Measurements from ENCODE around the gene SLC28A1. TPM values are rescaled to one million over a fixed set of nuclear protein-coding genes. Genes with fewer than 3 reads are reported as not detected.

SLC28A1 gene
- total and polyA plus RNA-seq, 2 experiments from 2014 or later = 2.5 to 3.0 TPM

- DNase-seq (ENCODE audit: low spot score) = no peak
- Histone ChIP-seq H3K4me2 (no peak overlapping the region), H3K27ac (no peak overlapping the region), H4K20me1 (ENCODE audit: insufficient read depth, poor library complexity, severe bottlenecking) (no peaks in the 10 kb centered on the region), H3K27me3 (no peaks in the 10 kb centered on the region), H3K4me3 (no peak overlapping the region), H2AFZ (no peak overlapping the region), H3K79me2 (no peaks in the 10 kb centered on the region), H3K36me3 (replicated peaks; ENCODE audit: insufficient read depth, low read depth) (no peaks in the 10 kb centered on the region), H3K9me3 (ENCODE audit: low read depth) (no peaks in the 10 kb centered on the region), H3K9me2 (replicated peaks; ENCODE audit: insufficient read depth) (no peaks in the 10 kb centered on the region), H3K4me1 (ENCODE audit: insufficient read depth) (no peaks in the 10 kb centered on the region)
- 85% methylated on average over 3 of the region's 3 CpGs for WGBS (ENCODE audit: low lambda C conversion rate, missing lambda C conversion rate)
- TF ChIP-seq, protein P1, sequence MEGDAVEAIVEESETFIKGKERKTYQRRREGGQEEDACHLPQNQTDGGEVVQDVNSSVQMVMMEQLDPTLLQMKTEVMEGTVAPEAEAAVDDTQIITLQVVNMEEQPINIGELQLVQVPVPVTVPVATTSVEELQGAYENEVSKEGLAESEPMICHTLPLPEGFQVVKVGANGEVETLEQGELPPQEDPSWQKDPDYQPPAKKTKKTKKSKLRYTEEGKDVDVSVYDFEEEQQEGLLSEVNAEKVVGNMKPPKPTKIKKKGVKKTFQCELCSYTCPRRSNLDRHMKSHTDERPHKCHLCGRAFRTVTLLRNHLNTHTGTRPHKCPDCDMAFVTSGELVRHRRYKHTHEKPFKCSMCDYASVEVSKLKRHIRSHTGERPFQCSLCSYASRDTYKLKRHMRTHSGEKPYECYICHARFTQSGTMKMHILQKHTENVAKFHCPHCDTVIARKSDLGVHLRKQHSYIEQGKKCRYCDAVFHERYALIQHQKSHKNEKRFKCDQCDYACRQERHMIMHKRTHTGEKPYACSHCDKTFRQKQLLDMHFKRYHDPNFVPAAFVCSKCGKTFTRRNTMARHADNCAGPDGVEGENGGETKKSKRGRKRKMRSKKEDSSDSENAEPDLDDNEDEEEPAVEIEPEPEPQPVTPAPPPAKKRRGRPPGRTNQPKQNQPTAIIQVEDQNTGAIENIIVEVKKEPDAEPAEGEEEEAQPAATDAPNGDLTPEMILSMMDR (IDR thresholded peaks at IDR 0.05; ENCODE audit: poor library complexity) = no peak
- TF ChIP-seq EZH2phosphoT487 (IDR thresholded peaks at IDR 0.05; ENCODE audit: low read depth, severe bottlenecking, unreplicated experiment) (no peak), EZH2 (IDR thresholded peaks at IDR 0.05; ENCODE audit: borderline replicate concordance) (no peak)
Observed at GRCh38 chr15:84940399-84940798, 55.9 kb downstream of the SLC28A1 start.

DNA sequence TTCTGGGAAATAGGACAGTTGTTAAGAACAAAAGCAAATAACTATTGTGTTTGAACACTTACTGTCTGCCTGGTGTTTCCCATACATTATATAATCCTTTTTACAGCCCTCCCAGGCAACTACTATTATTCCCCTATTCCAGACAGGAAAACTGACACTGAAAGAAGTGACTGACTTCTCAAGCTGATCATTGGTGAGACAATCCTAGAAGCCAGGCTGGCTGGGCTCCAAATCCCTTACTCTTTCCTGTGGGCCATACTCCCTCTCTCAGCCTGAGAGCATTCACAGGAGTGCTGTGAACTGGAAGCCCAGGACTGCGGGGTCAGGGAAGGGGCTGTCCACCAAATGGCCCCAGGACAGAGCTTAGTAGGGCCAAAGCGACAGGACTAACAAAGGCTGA, 58.0 kb downstream of the SLC28A1 start:
- Histone ChIP-seq H4K20me1 (ENCODE audit: insufficient read depth, poor library complexity, severe bottlenecking) (no peaks in the 10 kb centered on the region), H3K9me2 (replicated peaks; ENCODE audit: insufficient read depth) (no peaks in the 10 kb centered on the region), H3K9me3 (ENCODE audit: low read depth) (no peaks in the 10 kb centered on the region), H3K36me3 (replicated peaks; ENCODE audit: insufficient read depth, low read depth) (no peaks in the 10 kb centered on the region), H3K27me3 (no peaks in the 10 kb centered on the region), H2AFZ (no peak overlapping the region), H3K4me3 (no peak overlapping the region), H3K4me2 (no peak overlapping the region), H3K4me1 (ENCODE audit: insufficient read depth) (no peaks in the 10 kb centered on the region), H3K79me2 (no peaks in the 10 kb centered on the region), H3K27ac (no peak overlapping the region)
- no peak for DNase-seq (ENCODE audit: low spot score)
- WGBS (ENCODE audit: low lambda C conversion rate, missing lambda C conversion rate) = 97% methylated on average over 2 of the region's 2 CpGs
- TF ChIP-seq EZH2 (IDR thresholded peaks at IDR 0.05; ENCODE audit: borderline replicate concordance) (no peak), EZH2phosphoT487 (IDR thresholded peaks at IDR 0.05; ENCODE audit: low read depth, severe bottlenecking, unreplicated experiment) (no peak)
- TF ChIP-seq, protein P1 (IDR thresholded peaks at IDR 0.05; ENCODE audit: poor library complexity) = no peak

- 99% methylated on average over 6 of the region's 10 CpGs for WGBS (ENCODE audit: low lambda C conversion rate, missing lambda C conversion rate)
Observed at GRCh38 chr15:84944311-84944710, 59.8 kb downstream of the SLC28A1 start.

More at GRCh38 chr15:84944311-84944710, 59.8 kb downstream of the SLC28A1 start:
- Histone ChIP-seq H3K9me2 (replicated peaks; ENCODE audit: insufficient read depth) (no peaks in the 10 kb centered on the region), H3K36me3 (replicated peaks; ENCODE audit: insufficient read depth, low read depth) (no peaks in the 10 kb centered on the region), H3K27ac (no peak overlapping the region), H2AFZ (no peak overlapping the region), H3K4me3 (no peak overlapping the region), H3K9me3 (ENCODE audit: low read depth) (no peaks in the 10 kb centered on the region), H3K4me2 (no peak overlapping the region), H3K79me2 (no peaks in the 10 kb centered on the region), H3K4me1 (ENCODE audit: insufficient read depth) (no peaks in the 10 kb centered on the region), H3K27me3 (no peaks in the 10 kb centered on the region), H4K20me1 (ENCODE audit: insufficient read depth, poor library complexity, severe bottlenecking) (no peaks in the 10 kb centered on the region)
- TF ChIP-seq EZH2phosphoT487 (IDR thresholded peaks at IDR 0.05; ENCODE audit: low read depth, severe bottlenecking, unreplicated experiment) = no peak
- TF ChIP-seq, protein P1 (IDR thresholded peaks at IDR 0.05; ENCODE audit: poor library complexity) = no peak
- no peak for TF ChIP-seq EZH2 (IDR thresholded peaks at IDR 0.05; ENCODE audit: borderline replicate concordance)
- no peak for DNase-seq (ENCODE audit: low spot score)

All from hepatocyte (in vitro differentiated cells).